HUES48 (cell line): ENCODE data around the gene UBE2S.

Experiments used
- H3K27ac ChIP-seq: one replicate; pipeline ENCODE4 v1.7.0; 2013; ENCODE audit warnings: low read depth, low read length, inconsistent platforms
- H3K27me3 ChIP-seq: 2 replicates; pipeline ENCODE4 v1.6.1; 2013; ENCODE audit warnings: mild to moderate bottlenecking, low read length; ENCODE audit not compliant: control insufficient read depth, insufficient read depth
- H3K36me3 ChIP-seq: 2 replicates; pipeline ENCODE4 v1.6.1; 2013; ENCODE audit warnings: low read length; ENCODE audit not compliant: control insufficient read depth, insufficient read depth
- H3K4me1 ChIP-seq: 2 replicates; pipeline ENCODE4 v1.6.1; 2013; ENCODE audit warnings: mild to moderate bottlenecking, low read length; ENCODE audit not compliant: control insufficient read depth, insufficient read depth
- H3K4me3 ChIP-seq: 2 replicates; pipeline ENCODE4 v1.5.1; 2013; ENCODE audit warnings: mild to moderate bottlenecking, low read depth, low read length
- H3K9ac ChIP-seq: 2 replicates; pipeline ENCODE4 v1.6.1; 2013; ENCODE audit warnings: mild to moderate bottlenecking, low read depth, low read length, moderate library complexity
- H3K9me3 ChIP-seq: 2 replicates; pipeline ENCODE4 v1.6.1; 2013; ENCODE audit warnings: low read length; ENCODE audit not compliant: control insufficient read depth, insufficient read depth

The UBE2S gene

DNA sequence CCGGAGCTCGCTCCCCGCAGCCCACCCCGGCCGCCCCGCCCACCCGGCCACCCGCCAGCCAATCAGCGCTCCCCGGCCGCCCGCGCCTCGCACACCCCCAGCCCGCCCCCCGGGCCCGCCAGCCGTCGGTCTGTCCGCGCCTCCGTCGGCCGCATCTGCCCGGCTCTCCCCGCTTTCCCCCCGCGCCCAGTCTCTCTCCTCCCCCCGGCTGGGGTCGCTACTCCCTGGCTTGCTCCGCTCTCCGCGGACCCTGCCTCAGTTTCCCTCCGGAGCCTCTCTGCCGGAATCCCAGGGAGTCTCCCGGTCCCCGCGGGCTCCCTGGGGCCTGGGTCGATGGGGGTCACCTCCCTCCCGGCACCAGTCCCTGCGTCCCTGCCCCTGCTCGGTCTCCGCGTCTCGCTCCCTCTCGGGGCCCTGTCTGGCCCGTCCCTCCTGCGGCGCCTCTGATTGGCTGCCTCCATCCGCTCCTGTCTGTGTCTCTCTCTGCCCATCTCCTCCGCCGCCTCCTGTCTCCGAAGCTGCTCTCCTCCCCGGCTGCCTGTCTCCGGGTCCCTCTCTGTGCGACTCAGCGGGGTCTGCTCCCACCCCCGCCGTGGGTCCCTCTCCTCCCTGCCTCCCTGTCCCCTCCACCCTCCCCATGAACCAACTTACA, 37.8 kb downstream of the UBE2S start:
- Histone ChIP-seq H3K4me1 (peaks cover 25% of the 10 kb centered on the region), H3K4me3 (peak overlapping the region; percentile 65), H3K27me3 (peaks cover 43% of the 10 kb centered on the region), H3K27ac (peak overlapping the region; percentile 47), H3K9me3 (no peaks in the 10 kb centered on the region), H3K9ac (no peak overlapping the region), H3K36me3 (no peaks in the 10 kb centered on the region)

DNA sequence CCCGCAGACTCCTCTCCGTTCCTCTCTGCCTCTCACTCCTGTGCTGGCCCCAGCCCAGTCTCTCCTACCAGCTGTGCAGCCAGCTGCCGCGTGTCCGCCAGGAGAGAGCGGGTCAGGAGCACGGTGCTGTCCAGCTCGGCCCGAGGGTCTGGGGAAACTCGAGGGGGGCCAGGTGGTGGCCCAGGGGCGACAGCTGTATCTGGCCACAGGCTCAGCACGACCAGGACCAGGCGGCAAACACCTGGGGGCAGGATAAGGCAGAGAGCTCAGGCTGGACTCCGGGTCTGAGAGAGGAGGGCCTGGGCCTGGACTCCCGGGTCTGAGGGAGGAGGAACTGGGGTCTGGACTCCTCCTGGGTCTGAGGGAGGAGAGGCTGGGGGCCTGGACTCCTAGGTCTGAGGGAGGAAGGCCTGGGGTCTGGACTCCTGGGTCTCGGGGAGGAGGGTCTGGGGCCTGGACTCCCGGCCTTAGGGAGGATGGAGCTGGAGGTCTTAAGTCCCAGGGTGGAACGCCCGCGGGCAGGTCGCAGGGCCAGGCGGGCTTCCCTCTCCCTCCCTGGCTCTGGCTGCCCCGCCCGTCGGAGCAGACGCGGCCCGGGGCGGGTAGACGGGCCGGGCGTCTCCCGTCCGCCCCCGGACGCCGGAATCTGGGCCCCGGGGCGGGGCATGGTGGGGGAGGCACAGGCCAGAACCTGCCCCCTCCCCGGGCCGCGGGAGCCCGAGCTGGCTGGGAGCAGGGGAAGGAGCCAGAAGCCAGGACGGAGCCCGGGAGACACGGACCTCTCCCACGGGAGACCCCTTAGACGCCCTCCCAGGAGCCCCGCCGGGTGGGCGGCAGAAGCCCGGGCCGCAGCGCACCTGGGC, 38.7 kb downstream of the UBE2S start:
- H3K9ac ChIP-seq: no peak overlapping the region
- peak overlapping the region; percentile 62 for H3K4me3 ChIP-seq

GRCh38 chr19:55368106-55368505, 39.5 kb downstream of the UBE2S start:
- no peak overlapping the region for H3K4me3 ChIP-seq
- H3K27me3 ChIP-seq: peaks cover 42% of the 10 kb centered on the region
- no peak overlapping the region for H3K9ac ChIP-seq
- H3K27ac ChIP-seq: no peak overlapping the region
- peaks cover 19% of the 10 kb centered on the region for H3K4me1 ChIP-seq
- no peaks in the 10 kb centered on the region for H3K36me3 ChIP-seq
- no peaks in the 10 kb centered on the region for H3K9me3 ChIP-seq

More for the DNA sequence above, 38.7 kb downstream of the UBE2S start:
- H3K27me3 ChIP-seq: peaks cover 42% of the 10 kb centered on the region
- no peak overlapping the region for H3K27ac ChIP-seq
- no peaks in the 10 kb centered on the region for H3K9me3 ChIP-seq
- H3K4me1 ChIP-seq: peaks cover 22% of the 10 kb centered on the region
- no peaks in the 10 kb centered on the region for H3K36me3 ChIP-seq

DNA sequence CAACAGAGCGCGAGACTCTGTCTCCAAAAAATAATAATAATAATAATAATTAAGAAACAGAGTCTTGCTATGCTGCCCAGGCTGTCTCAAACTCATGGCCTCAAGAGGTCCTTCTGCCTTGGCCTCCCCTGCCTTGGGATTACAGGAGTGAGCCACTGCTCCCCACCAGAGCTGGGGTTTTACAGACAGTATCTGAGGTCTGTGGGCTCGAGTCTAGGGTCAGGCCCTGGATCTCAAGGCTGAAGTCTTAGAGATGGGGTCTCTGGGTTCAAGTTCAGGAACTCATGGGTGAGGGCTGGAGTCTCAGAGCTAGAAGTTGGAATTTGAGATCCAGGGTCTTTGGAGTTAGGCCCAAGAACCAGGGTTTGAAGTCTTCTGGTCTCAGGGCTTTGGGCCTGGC, 40.8 kb downstream of the UBE2S start:
- H3K36me3 ChIP-seq: no peaks in the 10 kb centered on the region
- H3K9ac ChIP-seq: no peak overlapping the region
- H3K4me1 ChIP-seq: peaks cover 18% of the 10 kb centered on the region; the same call in 1 of the 2 replicates
- peaks cover 30% of the 10 kb centered on the region for H3K27me3 ChIP-seq
- H3K9me3 ChIP-seq: no peaks in the 10 kb centered on the region
- no peak overlapping the region for H3K4me3 ChIP-seq
- H3K27ac ChIP-seq: no peak overlapping the region

- Histone ChIP-seq H3K27ac (no peak overlapping the region), H3K27me3 (peaks cover 22% of the 10 kb centered on the region), H3K9me3 (no peaks in the 10 kb centered on the region), H3K4me1 (peaks cover 17% of the 10 kb centered on the region; the same call in 1 of the 2 replicates), H3K4me3 (no peak overlapping the region), H3K36me3 (no peaks in the 10 kb centered on the region), H3K9ac (no peak overlapping the region)
These were observed 41.6 kb downstream of the UBE2S start for GRCh38 chr19:55365964-55366363.

- Histone ChIP-seq H3K4me1 (peaks cover 12% of the 10 kb centered on the region; the same call in 1 of the 2 replicates), H3K27ac (no peak overlapping the region), H3K27me3 (peaks cover 16% of the 10 kb centered on the region), H3K4me3 (no peak overlapping the region), H3K36me3 (no peaks in the 10 kb centered on the region), H3K9me3 (no peaks in the 10 kb centered on the region), H3K9ac (no peak overlapping the region)
These were observed 42.3 kb downstream of the UBE2S start for GRCh38 chr19:55365245-55365644.

DNA sequence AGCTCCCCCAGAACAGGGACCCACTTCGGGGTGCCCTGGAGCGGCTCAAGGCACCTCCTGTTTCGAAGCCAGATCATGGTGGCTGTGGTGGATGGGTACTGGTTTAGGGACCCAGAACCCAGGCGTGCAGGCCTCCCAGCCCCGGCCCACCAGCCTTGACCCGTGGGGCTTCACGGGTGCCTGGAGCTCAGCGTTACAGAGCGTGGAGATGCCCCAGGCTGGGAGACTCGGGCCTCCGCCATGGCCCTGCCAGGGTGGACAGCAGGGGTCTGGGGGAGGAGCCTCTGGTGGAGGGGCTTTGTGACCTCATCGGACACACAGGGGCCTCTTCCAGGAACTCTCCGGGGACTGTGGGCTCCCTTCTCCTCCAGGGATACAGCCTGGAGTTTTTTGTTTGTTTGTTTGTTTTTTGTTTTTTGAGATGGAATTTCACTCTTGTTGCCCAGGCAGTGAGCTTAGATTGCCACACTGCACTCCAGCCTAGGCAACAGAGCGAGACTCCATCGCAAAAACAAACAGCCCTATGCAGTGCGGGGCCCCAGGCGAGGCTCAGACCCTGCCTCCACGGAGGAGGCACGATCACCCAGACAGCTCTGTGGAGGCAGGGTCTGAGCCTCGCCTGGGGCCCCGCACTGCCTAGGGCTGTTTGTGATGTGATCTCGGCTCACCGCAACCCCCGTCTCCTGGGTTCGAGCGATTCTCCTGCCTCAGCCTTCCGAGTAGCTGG, 44.4 kb downstream of the UBE2S start, which contains the start of gene GARIN5B:
Gene GARIN5B, minus strand, starts transcription at position 271 of the 727 bp plus-strand sequence. Its CDS starts 194 bp downstream, at position 77.
- Histone ChIP-seq H3K4me1 (peaks cover 7% of the 10 kb centered on the region; the same call in 1 of the 2 replicates), H3K27me3 (peaks cover 7% of the 10 kb centered on the region; the same call in 1 of the 2 replicates), H3K4me3 (no peak within 1 kb of the TSS), H3K9me3 (no peaks in the 10 kb centered on the region), H3K27ac (no peak within 1 kb of the TSS), H3K9ac (no peak within 1 kb of the TSS), H3K36me3 (no peaks in the 10 kb centered on the region)

DNA sequence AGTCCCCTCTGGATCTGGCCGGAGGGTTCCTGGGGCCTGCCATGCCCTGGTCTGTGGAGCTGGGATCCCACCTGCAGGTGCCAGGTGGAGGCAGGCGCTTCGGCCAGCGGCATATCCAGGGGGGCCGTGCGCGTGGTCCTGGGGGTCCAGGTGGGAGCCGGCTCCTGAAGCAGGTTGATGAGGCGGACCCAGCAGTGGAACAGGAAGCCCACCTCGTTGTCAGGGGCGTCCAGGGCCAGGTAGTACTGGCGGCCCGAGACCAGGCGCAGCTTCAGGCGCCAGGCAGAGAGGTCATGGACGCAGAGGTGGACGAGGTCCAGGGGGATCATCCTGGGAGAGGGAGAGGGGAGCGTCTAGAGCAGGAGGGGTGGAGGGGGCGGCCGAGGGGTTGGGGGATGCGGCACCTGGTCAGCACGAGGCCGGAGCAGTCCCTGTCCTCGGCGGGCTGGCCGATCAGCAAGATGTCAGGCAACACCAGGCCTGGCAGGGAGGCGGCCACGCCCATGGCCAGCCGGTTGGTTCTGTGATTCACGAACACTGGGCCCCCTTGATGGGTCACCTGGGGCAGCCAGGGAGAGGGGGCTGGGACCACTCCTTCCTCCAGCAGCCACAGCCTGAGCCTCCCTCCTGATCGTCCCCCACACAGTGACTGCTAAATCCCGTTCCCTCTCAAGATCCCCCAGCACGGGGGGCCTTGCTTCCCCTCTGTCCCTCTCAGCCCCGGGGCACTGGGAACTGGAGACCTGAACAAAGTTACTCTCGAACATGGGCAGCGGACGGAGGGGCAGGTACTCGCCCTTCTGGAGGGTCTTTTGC, 45.2 kb downstream of the UBE2S start:
- Histone ChIP-seq H3K4me3 (no peak overlapping the region), H3K27me3 (peaks cover 9% of the 10 kb centered on the region), H3K9ac (no peak overlapping the region), H3K9me3 (no peaks in the 10 kb centered on the region), H3K4me1 (peaks cover 7% of the 10 kb centered on the region; the same call in 1 of the 2 replicates), H3K36me3 (no peaks in the 10 kb centered on the region), H3K27ac (no peak overlapping the region)

- Histone ChIP-seq H3K4me3 (no peak overlapping the region), H3K36me3 (no peaks in the 10 kb centered on the region), H3K4me1 (peaks cover 7% of the 10 kb centered on the region; the same call in 1 of the 2 replicates), H3K9me3 (no peaks in the 10 kb centered on the region), H3K9ac (no peak overlapping the region), H3K27ac (no peak overlapping the region), H3K27me3 (peaks cover 23% of the 10 kb centered on the region)
These were observed 46.7 kb downstream of the UBE2S start for GRCh38 chr19:55360902-55361301.
